Pons (tissue), 1 donor: ENCODE data around the gene KCNH3.
A peak's percentile ranks its signal among the peaks of the same experiment; 100 is the strongest.

Experiments
- DNase-seq: peaks from one replicate; pipeline ENCODE4 v3.0.0-alpha.2; 2016; ENCODE audit warnings: low spot score

The KCNH3 gene

GRCh38 chr12:49563951-49564685 is 25.3 kb downstream of the KCNH3 start:
- no peak for DNase-seq

- DNase-seq, result no peak
Observed at GRCh38 chr12:49564686-49565405, 26.0 kb downstream of the KCNH3 start.

GRCh38 chr12:49565406-49566265 is 26.8 kb downstream of the KCNH3 start:
- no peak for DNase-seq

- DNase-seq, result no peak
Observed at GRCh38 chr12:49566361-49566760, 27.5 kb downstream of the KCNH3 start.

DNA sequence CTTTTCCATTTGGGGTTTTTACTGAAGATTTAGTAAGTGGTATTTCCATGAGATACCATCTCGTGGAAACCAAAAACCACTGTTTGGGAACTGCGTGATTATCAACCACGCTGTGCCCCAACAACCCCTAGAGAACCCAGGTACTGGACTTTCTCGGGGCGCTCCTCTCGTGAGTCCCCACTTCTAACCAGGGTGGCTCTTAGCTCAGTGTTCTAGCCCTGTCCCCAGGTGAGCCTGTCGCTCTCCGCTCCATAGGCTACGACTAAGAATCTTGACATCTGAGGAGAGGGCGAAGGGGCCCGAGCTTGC is 28.4 kb downstream of the KCNH3 start:
- DNase-seq, result no peak

- DNase-seq, result peak; percentile 94
Observed at GRCh38 chr12:49567611-49568441, 29.0 kb downstream of the KCNH3 start, which contains the start of gene MCRS1. Gene MCRS1 (minus strand): TSS chr12:49568142. CDS start chr12:49566731, 1,411 bp downstream.

GRCh38 chr12:49568442-49569162 is 29.8 kb downstream of the KCNH3 start:
- no peak for DNase-seq

DNA sequence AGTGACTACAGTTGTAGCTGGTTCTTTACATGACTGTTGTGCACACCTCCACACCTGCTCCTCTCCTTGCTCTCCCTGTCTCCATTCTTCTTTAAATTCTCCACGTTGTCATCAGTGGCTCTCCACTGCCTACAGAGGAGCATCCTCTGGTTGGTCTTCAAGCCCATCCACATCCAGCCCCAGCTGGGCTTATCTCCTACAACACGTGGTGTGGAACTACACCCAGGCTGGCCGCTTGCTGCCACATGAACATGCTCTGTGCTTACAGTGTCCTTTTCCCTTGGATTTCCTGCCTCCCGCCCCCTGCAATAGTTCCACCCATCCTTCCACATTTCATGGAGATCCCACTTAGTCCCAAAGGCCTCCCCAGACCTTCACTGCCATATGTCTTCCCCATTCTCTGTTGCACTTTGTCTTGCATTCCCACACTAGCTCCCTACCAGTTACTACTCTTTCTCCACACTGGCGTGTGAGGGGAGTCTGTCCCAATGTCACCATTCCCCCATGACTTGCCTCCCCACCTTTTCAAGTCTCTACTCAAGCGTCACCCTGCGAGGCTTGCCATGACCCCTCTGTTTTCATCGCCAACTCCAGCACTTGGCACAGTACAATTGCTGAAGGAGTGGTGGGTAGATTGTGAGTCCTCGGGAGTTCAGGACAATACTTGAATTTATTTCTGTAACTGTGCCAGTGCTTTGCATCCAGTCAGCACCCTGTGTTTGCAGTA is 38.9 kb downstream of the KCNH3 start:
- no peak for DNase-seq

GRCh38 chr12:49578471-49579112 is 39.8 kb downstream of the KCNH3 start:
- DNase-seq, result no peak

- DNase-seq, result peak; percentile 86
Observed at GRCh38 chr12:49580572-49581535, 42.0 kb downstream of the KCNH3 start.

- DNase-seq, result no peak
Observed at GRCh38 chr12:49582201-49582600, 43.4 kb downstream of the KCNH3 start.

DNA sequence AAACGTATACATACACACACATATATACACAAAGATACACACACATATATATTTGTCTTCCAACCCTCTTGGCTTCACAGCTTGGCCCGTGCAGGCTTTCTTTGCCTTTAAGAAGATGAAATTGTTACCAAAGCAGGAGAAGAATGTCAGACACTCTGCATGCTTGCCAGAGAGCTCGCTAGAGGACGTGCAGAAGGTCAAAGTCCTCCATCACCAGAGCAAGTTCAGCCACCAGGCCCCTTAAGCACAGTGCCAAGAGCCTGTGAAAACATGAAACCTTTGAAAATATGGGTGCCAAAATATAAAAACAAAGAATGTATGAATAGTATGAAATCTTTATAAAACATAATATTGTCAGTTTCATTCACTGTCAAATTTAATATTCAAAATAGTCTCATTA is 44.0 kb downstream of the KCNH3 start:
- DNase-seq, result no peak

GRCh38 chr12:49583366-49584094 is 44.7 kb downstream of the KCNH3 start:
- peak; percentile 35 for DNase-seq

GRCh38 chr12:49584591-49584990 is 45.8 kb downstream of the KCNH3 start:
- no peak for DNase-seq

DNA sequence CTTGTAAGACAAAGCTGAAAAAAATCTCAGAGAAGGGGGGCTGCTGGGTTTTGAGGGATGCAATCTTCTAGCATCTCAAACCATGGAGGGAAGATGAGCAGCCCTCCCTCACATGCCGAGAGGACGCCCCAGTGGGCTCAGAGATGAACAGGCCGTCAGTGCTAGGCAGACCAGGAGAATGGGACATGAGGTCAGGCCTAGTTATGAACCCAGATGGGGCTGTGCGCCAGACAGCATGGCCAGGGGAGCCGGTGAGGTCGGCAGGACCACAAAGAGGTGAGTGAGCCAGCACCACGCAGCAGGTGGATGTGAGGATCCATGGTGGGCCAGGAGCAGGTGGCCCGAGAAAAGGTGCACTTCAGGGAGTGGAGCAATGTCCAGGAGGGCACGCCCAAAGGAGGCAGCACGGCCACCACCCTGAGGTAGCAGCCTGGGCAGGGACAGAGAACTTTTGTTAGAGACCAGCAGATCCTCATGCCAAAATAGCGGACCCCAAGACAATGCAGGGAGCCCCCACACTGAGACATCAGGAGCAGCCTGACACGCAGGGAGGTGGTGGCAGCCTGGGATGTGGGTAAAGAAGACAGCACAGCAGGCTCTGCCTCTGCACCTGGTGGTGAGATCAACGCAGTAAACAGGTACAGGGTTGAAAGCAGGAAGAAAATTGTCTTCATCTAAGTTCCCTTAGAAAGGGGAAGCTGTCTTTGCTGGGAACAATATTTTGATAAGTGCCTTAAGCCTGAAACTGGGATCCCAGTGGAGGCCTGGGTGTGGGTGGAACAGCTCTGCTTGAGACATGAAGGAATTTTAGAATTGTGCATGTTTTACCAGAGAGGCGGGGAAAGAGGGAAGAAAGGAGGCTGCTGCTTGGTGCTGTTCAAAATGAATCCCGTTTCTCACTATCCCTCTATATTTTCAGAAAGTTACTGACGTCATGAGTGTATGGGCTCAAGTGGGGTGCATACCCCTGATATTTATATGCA is 46.9 kb downstream of the KCNH3 start:
- DNase-seq, result no peak

- no peak for DNase-seq
Observed at GRCh38 chr12:49587174-49587908, 48.5 kb downstream of the KCNH3 start.
